ENCODE measurements around the gene TRAF6. TPM values are rescaled to one million over a fixed set of nuclear protein-coding genes. Genes with fewer than 3 reads are reported as not detected.

Gene TRAF6
- total RNA-seq, 4 donors from 2014 or later: 10.7 to 16.0 (median 13.3) TPM

DNA sequence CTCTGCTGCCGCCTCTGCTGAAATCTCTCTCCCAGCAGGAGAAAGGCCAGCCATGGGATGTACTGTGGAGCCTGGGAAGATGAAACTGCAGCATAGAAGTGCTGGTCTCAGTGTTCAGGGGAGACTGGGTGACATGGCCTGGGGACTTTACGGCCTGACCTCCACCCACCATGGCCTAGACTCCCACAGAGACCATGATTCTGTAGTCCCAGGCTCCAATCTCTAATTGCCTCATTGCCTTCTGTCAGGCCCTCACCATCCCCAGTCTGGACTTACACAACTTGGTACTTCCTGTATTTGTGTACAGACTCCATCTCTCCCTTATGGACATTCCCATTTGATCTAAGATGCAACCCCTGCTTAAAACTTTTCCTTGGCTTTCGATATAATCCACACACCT lies 43.1 kb downstream of the TRAF6 start:
- H3K4me3 ChIP-seq (ENCODE audit: low read depth, poor library complexity, severe bottlenecking): no peak overlapping the region
- WGBS, 2 donors: 99% methylated on average over 3 of the region's 3 CpGs
- no peak for TF ChIP-seq POLR2A (IDR thresholded peaks at IDR 0.05)
- TF ChIP-seq, protein P1, sequence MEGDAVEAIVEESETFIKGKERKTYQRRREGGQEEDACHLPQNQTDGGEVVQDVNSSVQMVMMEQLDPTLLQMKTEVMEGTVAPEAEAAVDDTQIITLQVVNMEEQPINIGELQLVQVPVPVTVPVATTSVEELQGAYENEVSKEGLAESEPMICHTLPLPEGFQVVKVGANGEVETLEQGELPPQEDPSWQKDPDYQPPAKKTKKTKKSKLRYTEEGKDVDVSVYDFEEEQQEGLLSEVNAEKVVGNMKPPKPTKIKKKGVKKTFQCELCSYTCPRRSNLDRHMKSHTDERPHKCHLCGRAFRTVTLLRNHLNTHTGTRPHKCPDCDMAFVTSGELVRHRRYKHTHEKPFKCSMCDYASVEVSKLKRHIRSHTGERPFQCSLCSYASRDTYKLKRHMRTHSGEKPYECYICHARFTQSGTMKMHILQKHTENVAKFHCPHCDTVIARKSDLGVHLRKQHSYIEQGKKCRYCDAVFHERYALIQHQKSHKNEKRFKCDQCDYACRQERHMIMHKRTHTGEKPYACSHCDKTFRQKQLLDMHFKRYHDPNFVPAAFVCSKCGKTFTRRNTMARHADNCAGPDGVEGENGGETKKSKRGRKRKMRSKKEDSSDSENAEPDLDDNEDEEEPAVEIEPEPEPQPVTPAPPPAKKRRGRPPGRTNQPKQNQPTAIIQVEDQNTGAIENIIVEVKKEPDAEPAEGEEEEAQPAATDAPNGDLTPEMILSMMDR (IDR thresholded peaks at IDR 0.05): no peak
- no peak for DNase-seq (ENCODE audit: low spot score in 2 of 2)
- intact Hi-C loops (cut with DNase I; ENCODE audit: low total_unique reads): no loop called here

DNA sequence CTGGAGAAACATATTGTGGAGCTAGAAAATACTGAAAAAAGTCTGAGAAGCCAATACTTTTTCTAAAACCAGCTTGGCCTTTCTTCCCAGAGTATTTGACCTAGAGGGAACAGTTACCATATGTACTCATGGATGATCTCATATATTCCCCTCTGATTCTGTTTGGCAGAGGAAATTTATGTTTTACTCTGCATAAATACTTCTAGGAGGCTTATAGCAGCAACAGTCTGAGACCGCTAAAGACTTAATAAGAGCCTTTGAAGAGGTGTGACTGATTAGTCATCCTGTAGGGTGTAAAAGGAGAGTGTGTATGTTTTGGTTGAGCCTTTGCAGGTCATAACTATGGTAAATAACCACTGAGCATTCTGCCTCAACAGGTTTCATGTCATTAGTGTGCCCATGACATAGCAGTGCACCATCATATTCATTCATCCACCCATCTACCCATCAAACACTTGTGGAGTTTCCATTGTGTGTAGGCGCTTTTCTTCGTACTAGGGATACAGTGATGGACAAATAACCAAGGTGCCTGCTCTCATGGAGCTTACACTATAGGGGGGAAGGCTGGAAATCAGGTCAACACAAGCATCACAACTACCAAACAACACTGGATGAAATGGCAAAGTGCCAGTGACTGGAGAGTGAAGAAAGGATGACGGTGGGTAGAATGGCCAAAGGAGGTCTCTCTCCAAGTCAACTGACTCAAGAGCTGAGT lies 44.5 kb downstream of the TRAF6 start:
- WGBS, 2 donors: 86 to 91% methylated on average over 4 of the region's 4 CpGs
- intact Hi-C loops (cut with DNase I; ENCODE audit: low total_unique reads): no loop called here
- no peak overlapping the region for H3K4me3 ChIP-seq (ENCODE audit: low read depth, poor library complexity, severe bottlenecking)
- no peak for DNase-seq (ENCODE audit: low spot score in 2 of 2)
- TF ChIP-seq POLR2A (IDR thresholded peaks at IDR 0.05): no peak
- TF ChIP-seq, protein P1 (IDR thresholded peaks at IDR 0.05): no peak

DNA sequence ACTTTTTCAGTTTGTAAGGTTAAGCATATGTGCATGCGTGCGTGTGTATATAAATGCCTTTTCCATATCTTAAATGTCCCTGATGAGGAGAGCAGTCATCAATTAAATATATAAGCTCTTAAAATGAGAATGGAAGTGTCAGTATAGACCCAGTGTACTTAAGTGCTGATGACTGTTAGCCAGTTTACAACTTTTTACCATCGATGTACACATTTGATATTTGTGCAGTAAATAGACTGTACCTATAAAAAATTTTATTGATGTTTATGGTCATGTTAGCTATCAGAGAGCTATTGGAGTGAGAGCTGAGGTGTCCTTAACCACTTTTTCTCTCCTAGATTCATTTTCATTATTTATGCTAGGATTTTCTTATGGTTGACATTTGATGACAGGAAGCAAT lies 45.4 kb downstream of the TRAF6 start:
- TF ChIP-seq POLR2A (IDR thresholded peaks at IDR 0.05): no peak
- TF ChIP-seq, protein P1 (IDR thresholded peaks at IDR 0.05): no peak
- DNase-seq (ENCODE audit: low spot score in 2 of 2): no peak
- 80 to 96% methylated on average over 3 of the region's 3 CpGs for WGBS, 2 donors
- no peak overlapping the region for H3K4me3 ChIP-seq (ENCODE audit: low read depth, poor library complexity, severe bottlenecking)
- intact Hi-C loops (cut with DNase I; ENCODE audit: low total_unique reads): no loop called here

DNA sequence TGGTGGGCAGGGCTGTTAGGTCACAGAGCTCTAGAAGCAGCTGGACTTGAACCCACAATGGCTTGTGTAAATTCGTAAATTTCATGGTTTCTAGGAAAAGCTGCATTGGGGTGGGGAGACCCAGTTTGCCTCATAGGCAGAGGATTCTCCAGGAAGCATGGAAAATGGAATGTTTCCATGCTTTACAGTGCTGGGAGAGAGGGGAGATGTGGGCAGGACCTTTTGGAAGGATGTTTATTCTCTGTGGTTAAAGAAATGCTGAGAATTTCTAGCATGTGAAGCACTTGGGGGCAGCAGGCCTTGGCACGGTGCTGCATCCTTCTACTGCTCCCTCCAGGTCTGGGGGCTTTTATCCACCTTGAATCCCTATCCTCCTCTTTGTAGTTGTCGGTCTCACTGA lies 46.3 kb downstream of the TRAF6 start:
- no peak overlapping the region for H3K4me3 ChIP-seq (ENCODE audit: low read depth, poor library complexity, severe bottlenecking)
- WGBS, 2 donors: 89 to 91% methylated on average over 3 of the region's 3 CpGs
- DNase-seq (ENCODE audit: low spot score in 2 of 2): no peak
- intact Hi-C loops (cut with DNase I; ENCODE audit: low total_unique reads): no loop called here
- TF ChIP-seq POLR2A (IDR thresholded peaks at IDR 0.05): no peak
- TF ChIP-seq, protein P1 (IDR thresholded peaks at IDR 0.05): no peak

DNA sequence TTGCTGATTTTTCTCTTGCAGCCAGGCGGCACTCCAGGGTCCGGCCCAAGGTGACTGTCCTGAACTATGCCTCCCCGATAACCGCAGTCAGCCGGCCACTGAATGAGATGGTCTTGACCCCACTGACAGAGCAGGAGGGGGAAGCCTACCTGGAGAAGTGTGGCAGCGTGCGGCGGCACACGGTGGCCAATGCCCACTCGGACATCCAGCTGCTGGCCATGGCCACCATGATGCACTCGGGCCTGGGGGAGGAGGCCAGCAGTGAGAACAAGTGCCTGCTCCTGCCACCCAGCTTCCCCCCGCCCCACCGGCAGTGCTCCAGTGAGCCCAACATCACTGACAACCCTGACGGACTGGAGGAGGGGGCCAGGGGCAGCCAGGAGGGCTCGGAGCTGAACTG lies 47.8 kb downstream of the TRAF6 start:
- no peak for DNase-seq (ENCODE audit: low spot score in 2 of 2)
- no peak for TF ChIP-seq POLR2A (IDR thresholded peaks at IDR 0.05)
- TF ChIP-seq, protein P1 (IDR thresholded peaks at IDR 0.05): no peak
- WGBS, 2 donors: 98 to 99% methylated on average over 12 to 15 of the region's 15 CpGs
- no peak overlapping the region for H3K4me3 ChIP-seq (ENCODE audit: low read depth, poor library complexity, severe bottlenecking)
- intact Hi-C loops (cut with DNase I; ENCODE audit: low total_unique reads): no loop called here

DNA sequence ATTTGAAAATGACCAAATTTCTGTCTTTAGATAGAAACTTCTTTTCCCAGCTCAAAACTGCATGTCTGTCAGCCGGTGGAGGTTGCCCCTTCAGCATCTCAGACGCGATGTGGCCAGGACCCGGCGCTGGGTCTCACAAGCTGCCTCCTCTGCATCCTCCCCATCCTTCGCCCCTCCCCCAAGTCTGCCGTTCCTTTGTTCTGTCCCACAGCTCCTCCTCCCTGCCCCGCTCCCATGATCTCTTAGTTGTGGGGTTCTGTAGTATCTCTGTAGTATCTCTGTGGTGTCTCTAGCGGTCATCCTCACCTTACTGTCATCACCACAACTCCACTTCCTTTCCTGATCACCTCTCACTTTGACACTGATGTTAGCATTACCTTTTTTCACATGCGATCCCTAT lies 49.9 kb downstream of the TRAF6 start:
- intact Hi-C loops (cut with DNase I; ENCODE audit: low total_unique reads): no loop called here
- TF ChIP-seq, protein P1 (IDR thresholded peaks at IDR 0.05): no peak
- no peak for TF ChIP-seq POLR2A (IDR thresholded peaks at IDR 0.05)

More for the DNA sequence above, 49.9 kb downstream of the TRAF6 start:
- no peak overlapping the region for H3K4me3 ChIP-seq (ENCODE audit: low read depth, poor library complexity, severe bottlenecking)
- WGBS, 2 donors: 92 to 93% methylated on average over 10 of the region's 10 CpGs
- DNase-seq (ENCODE audit: low spot score in 2 of 2): no peak

All from lower leg skin (tissue), 4 donors.